MG63 (cell line): ENCODE data around the gene HSD11B1L. TPM values are rescaled to one million over a fixed set of nuclear protein-coding genes. Genes with fewer than 3 reads are reported as not detected.
"Not testable (repeated sequence)": the region's sequence is repeated elsewhere in the genome, so short reads cannot be mapped to it uniquely, and the experiment has no call there.

Source experiments
- DNase-seq: peaks from one replicate; pipeline ENCODE4 v3.0.0-alpha.2; 2020
- H3K27me3 ChIP-seq: fragments of 250-450 bp; sonication (Bioruptor Pico); 2 replicates; pipeline ENCODE4 v1.5.1; 2020; ENCODE audit warnings: mild to moderate bottlenecking, moderate library complexity
- H3K36me3 ChIP-seq: fragments of 250-450 bp; sonication (Bioruptor Pico); 2 replicates; pipeline ENCODE4 v1.5.1; 2020; ENCODE audit warnings: mild to moderate bottlenecking, moderate library complexity
- H3K4me3 ChIP-seq: fragments of 250-450 bp; sonication (Bioruptor Pico); 2 replicates; pipeline ENCODE4 v1.5.1; 2020; ENCODE audit warnings: mild to moderate bottlenecking, moderate library complexity
- H3K9me3 ChIP-seq: fragments of 250-450 bp; sonication (Bioruptor Pico); 2 replicates; pipeline ENCODE4 v1.5.1; 2020; ENCODE audit warnings: mild to moderate bottlenecking, moderate library complexity
- total RNA-seq: library from RNA; depleted of rRNA; stranded (reverse); fragments of >200 nt; shearing (Covaris generic); gene quantifications from 2 replicates; pipeline ENCODE4 v1.2.3, GENCODE V29; 2014; ENCODE audit warnings: low replicate concordance

Gene HSD11B1L
- total RNA-seq, 1 experiment from 2014 or later, result 5.8 TPM

GRCh38 chr19:5679289-5680083, 1.3 kb upstream of the HSD11B1L start:
- Histone ChIP-seq H3K36me3 (no peaks in the 10 kb centered on the region), H3K4me3 (peak overlapping the region; percentile 84), H3K9me3 (no peaks in the 10 kb centered on the region), H3K27me3 (no peaks in the 10 kb centered on the region)
- DNase-seq, result no peak

- no peak for DNase-seq
- H3K9me3 ChIP-seq, result no peaks in the 10 kb centered on the region
- H3K36me3 ChIP-seq, result no peaks in the 10 kb centered on the region
- peak overlapping the region; percentile 84 for H3K4me3 ChIP-seq
- no peaks in the 10 kb centered on the region for H3K27me3 ChIP-seq
Measured at GRCh38 chr19:5680084-5680436, 767 bp upstream of the HSD11B1L start.

GRCh38 chr19:5681391-5682106, 722 bp downstream of the HSD11B1L start:
- Histone ChIP-seq H3K27me3 (no peaks in the 10 kb centered on the region), H3K36me3 (no peaks in the 10 kb centered on the region), H3K9me3 (no peaks in the 10 kb centered on the region), H3K4me3 (no peak overlapping the region)
- no peak for DNase-seq

GRCh38 chr19:5682107-5682482, 1.3 kb downstream of the HSD11B1L start:
- no peaks in the 10 kb centered on the region for H3K27me3 ChIP-seq
- H3K36me3 ChIP-seq, result no peaks in the 10 kb centered on the region
- no peaks in the 10 kb centered on the region for H3K9me3 ChIP-seq
- H3K4me3 ChIP-seq, result no peak overlapping the region
- DNase-seq, result no peak

GRCh38 chr19:5683177-5683886, 2.5 kb downstream of the HSD11B1L start:
- Histone ChIP-seq H3K36me3 (no peaks in the 10 kb centered on the region), H3K27me3 (no peaks in the 10 kb centered on the region), H3K9me3 (no peaks in the 10 kb centered on the region), H3K4me3 (no peak overlapping the region)
- no peak for DNase-seq

- no peak for DNase-seq
- Histone ChIP-seq H3K4me3 (no peak overlapping the region), H3K27me3 (no peaks in the 10 kb centered on the region), H3K9me3 (no peaks in the 10 kb centered on the region), H3K36me3 (no peaks in the 10 kb centered on the region)
Measured at GRCh38 chr19:5684694-5685430, 4.0 kb downstream of the HSD11B1L start.

- peaks cover 11% of the 10 kb centered on the region for H3K36me3 ChIP-seq
- no peaks in the 10 kb centered on the region for H3K27me3 ChIP-seq
- peak overlapping the region; percentile 56; the same call in 1 of the 2 replicates for H3K4me3 ChIP-seq
- H3K9me3 ChIP-seq, result no peaks in the 10 kb centered on the region
- no peak for DNase-seq
Measured at GRCh38 chr19:5686326-5686646, 5.5 kb downstream of the HSD11B1L start.

GRCh38 chr19:5686647-5687359, 6.0 kb downstream of the HSD11B1L start:
- H3K36me3 ChIP-seq, result peaks cover 16% of the 10 kb centered on the region
- DNase-seq, result peak; percentile 89
- H3K27me3 ChIP-seq, result no peaks in the 10 kb centered on the region
- H3K4me3 ChIP-seq, result peak overlapping the region; percentile 56
- no peaks in the 10 kb centered on the region for H3K9me3 ChIP-seq

GRCh38 chr19:5687360-5688198, 6.8 kb downstream of the HSD11B1L start:
- H3K27me3 ChIP-seq, result no peaks in the 10 kb centered on the region
- H3K36me3 ChIP-seq, result peaks cover 24% of the 10 kb centered on the region
- H3K9me3 ChIP-seq, result no peaks in the 10 kb centered on the region
- DNase-seq, result no peak
- peak overlapping the region; percentile 56 for H3K4me3 ChIP-seq

- peaks cover 29% of the 10 kb centered on the region for H3K36me3 ChIP-seq
- H3K27me3 ChIP-seq, H3K9me3 ChIP-seq, H3K4me3 ChIP-seq, DNase-seq: not testable (repeated sequence)
Measured at GRCh38 chr19:5688262-5688881, 7.5 kb downstream of the HSD11B1L start.

GRCh38 chr19:5690125-5690954, 9.5 kb downstream of the HSD11B1L start, which contains the start of gene RPL36:
TSS of gene RPL36 (plus strand) at chr19:5690295. CDS start at chr19:5690508, 213 bp downstream.
- peak; percentile 89 for DNase-seq
- Histone ChIP-seq H3K27me3 (no peaks in the 10 kb centered on the region), H3K9me3 (no peaks in the 10 kb centered on the region), H3K36me3 (peaks cover 36% of the 10 kb centered on the region), H3K4me3 (peak within 1 kb of the TSS; percentile 94)

- peaks cover 36% of the 10 kb centered on the region for H3K36me3 ChIP-seq
- DNase-seq, result peak; percentile 70
- H3K4me3 ChIP-seq, result peak overlapping the region; percentile 94
Measured at GRCh38 chr19:5690955-5691821, 10.4 kb downstream of the HSD11B1L start.

GRCh38 chr19:5691822-5692722, 11.2 kb downstream of the HSD11B1L start:
- DNase-seq, result no peak
- Histone ChIP-seq H3K4me3 (peak overlapping the region; percentile 94), H3K9me3 (no peaks in the 10 kb centered on the region), H3K36me3 (peaks cover 36% of the 10 kb centered on the region), H3K27me3 (no peaks in the 10 kb centered on the region)

More at GRCh38 chr19:5690955-5691821, 10.4 kb downstream of the HSD11B1L start:
- Histone ChIP-seq H3K9me3 (no peaks in the 10 kb centered on the region), H3K27me3 (no peaks in the 10 kb centered on the region)
